Measurements from ENCODE around the gene RBMS3.

The RBMS3 gene

GRCh38 chr3:29912600-29913288 lies 631.9 kb downstream of the RBMS3 start:
- no peak for ATAC-seq

- ATAC-seq, result no peak
Measured at GRCh38 chr3:29914861-29915524, 634.1 kb downstream of the RBMS3 start.

GRCh38 chr3:29919571-29919970 lies 638.7 kb downstream of the RBMS3 start:
- ATAC-seq, result no peak

- ATAC-seq, result no peak
Measured at GRCh38 chr3:29922992-29923746, 642.3 kb downstream of the RBMS3 start.

- ATAC-seq, result no peak
Measured at GRCh38 chr3:29924783-29925561, 644.1 kb downstream of the RBMS3 start.

GRCh38 chr3:29926378-29926777 lies 645.5 kb downstream of the RBMS3 start:
- no peak for ATAC-seq

- ATAC-seq, result no peak
Measured at GRCh38 chr3:29932696-29933325, 651.9 kb downstream of the RBMS3 start.

GRCh38 chr3:29933802-29934490 lies 653.1 kb downstream of the RBMS3 start:
- no peak for ATAC-seq

GRCh38 chr3:29934751-29935150 lies 653.9 kb downstream of the RBMS3 start:
- ATAC-seq, result no peak

GRCh38 chr3:29936054-29936453 lies 655.2 kb downstream of the RBMS3 start:
- ATAC-seq, result peak; percentile 85 to 89

GRCh38 chr3:29936766-29937165 lies 655.9 kb downstream of the RBMS3 start:
- ATAC-seq, result no peak

GRCh38 chr3:29937185-29937584 lies 656.3 kb downstream of the RBMS3 start:
- no peak for ATAC-seq

- no peak for ATAC-seq
Measured at GRCh38 chr3:29940759-29941323, 660.0 kb downstream of the RBMS3 start.

GRCh38 chr3:29942297-29942696 lies 661.4 kb downstream of the RBMS3 start:
- ATAC-seq, result no peak

GRCh38 chr3:29949131-29949530 lies 668.3 kb downstream of the RBMS3 start:
- ATAC-seq, result no peak

GRCh38 chr3:29949940-29950616 lies 669.2 kb downstream of the RBMS3 start:
- ATAC-seq, result no peak

- no peak for ATAC-seq
Measured at GRCh38 chr3:29952431-29952830, 671.6 kb downstream of the RBMS3 start.

GRCh38 chr3:29955413-29955812 lies 674.5 kb downstream of the RBMS3 start:
- no peak for ATAC-seq

GRCh38 chr3:29958816-29959215 lies 677.9 kb downstream of the RBMS3 start:
- no peak for ATAC-seq

- no peak for ATAC-seq
Measured at GRCh38 chr3:29971895-29972294, 691.0 kb downstream of the RBMS3 start.

Data from activated CD4-positive, CD25-positive, alpha-beta regulatory T cell treated with anti-CD3 and anti-CD28 coated beads, Interleukin-2, amount 50 U/mL, for 24 hours (primary cell).